Measurements from ENCODE around the gene HS3ST5.

DNA sequence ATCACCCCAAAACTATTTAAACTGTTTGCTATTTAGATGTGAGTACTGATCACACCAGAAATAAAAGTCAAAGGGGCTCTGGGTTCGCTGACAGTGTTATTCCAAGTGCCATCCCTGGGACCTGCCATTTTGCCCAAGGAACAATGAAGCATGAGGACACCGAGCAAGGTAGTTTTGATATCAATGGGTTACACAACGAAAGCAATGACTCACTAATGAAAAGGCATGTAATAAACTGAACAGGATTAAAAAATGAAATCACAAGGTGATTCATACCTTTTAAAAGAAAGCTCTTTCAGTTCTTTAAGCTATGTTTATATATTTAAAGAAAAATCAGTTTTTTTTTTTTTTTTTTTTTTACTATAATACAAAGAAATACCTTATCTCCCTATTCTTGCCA is 102.0 kb downstream of the HS3ST5 start:
- TF ChIP-seq EP300 (IDR thresholded peaks at IDR 0.05) (no peak), POLR2A (IDR thresholded peaks at IDR 0.05) (no peak)
- TF ChIP-seq, protein P1, sequence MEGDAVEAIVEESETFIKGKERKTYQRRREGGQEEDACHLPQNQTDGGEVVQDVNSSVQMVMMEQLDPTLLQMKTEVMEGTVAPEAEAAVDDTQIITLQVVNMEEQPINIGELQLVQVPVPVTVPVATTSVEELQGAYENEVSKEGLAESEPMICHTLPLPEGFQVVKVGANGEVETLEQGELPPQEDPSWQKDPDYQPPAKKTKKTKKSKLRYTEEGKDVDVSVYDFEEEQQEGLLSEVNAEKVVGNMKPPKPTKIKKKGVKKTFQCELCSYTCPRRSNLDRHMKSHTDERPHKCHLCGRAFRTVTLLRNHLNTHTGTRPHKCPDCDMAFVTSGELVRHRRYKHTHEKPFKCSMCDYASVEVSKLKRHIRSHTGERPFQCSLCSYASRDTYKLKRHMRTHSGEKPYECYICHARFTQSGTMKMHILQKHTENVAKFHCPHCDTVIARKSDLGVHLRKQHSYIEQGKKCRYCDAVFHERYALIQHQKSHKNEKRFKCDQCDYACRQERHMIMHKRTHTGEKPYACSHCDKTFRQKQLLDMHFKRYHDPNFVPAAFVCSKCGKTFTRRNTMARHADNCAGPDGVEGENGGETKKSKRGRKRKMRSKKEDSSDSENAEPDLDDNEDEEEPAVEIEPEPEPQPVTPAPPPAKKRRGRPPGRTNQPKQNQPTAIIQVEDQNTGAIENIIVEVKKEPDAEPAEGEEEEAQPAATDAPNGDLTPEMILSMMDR (IDR thresholded peaks at IDR 0.05) = no peak

Data from ovary (tissue), 3 donors.